B cell (primary cell): ENCODE data around the gene PTPRG. TPM values are rescaled to one million over a fixed set of nuclear protein-coding genes. Genes with fewer than 3 reads are reported as not detected.

ENCODE experiments used
- ATAC-seq: fragments of 200-7000 bp; cut with Tn5 transposase; one replicate; pipeline ENCODE4 v1.10.0; 2021; ENCODE audit warnings: low read depth, mild to moderate bottlenecking, moderate number of reproducible peaks, moderate library complexity
- CTCF ChIA-PET: fragments of 350-600 bp; sonication (Branson Sonifier 250); formaldehyde crosslinking; loops from one replicate; lab custom pipeline; 2021; ENCODE audit warnings: antibody characterized with exemption, inconsistent platforms; lab: Charles Lee
- POLR2A ChIA-PET: fragments of 350-600 bp; sonication (Branson Sonifier 250); formaldehyde crosslinking; loops from one replicate; lab custom pipeline; 2021; ENCODE audit warnings: antibody characterized with exemption; lab: Charles Lee
- DNase-seq: peaks from one replicate; pipeline ENCODE4 v3.0.0; 2013
- H2AFZ ChIP-seq: 2 replicates; pipeline ENCODE4 v1.6.1; 2012; ENCODE audit warnings: mild to moderate bottlenecking, low read depth, low read length; ENCODE audit not compliant: insufficient read depth, poor library complexity, severe bottlenecking
- H3K27ac ChIP-seq, 2 donors: 1 replicate in 1 of 2; 2 replicates in 1 of 2; pipeline ENCODE4 v1.5.1; 2012 to 2013; ENCODE audit warnings: low read length in 2 of 2, mild to moderate bottlenecking in 2 of 2, moderate library complexity in 1 of 2
- H3K27me3 ChIP-seq, 4 experiments: fragments of 200-600 bp in 1 of 4; sonication (generic) in 1 of 4; replicated peaks in 1 of 4; 1 replicate in 2 of 4; 2 replicates in 2 of 4; pipeline versions ENCODE4 v1.6.1 to v1.7.0; 2013 to 2016; ENCODE audit warnings: low read length in 3 of 4, mild to moderate bottlenecking in 2 of 4, mixed read lengths in 1 of 4, moderate library complexity in 1 of 4; ENCODE audit not compliant: insufficient read depth in 4 of 4, control insufficient read depth in 3 of 4; ENCODE audit errors: control extremely low read depth in 1 of 4
- H3K36me3 ChIP-seq, 2 experiments: replicated peaks in 1 of 2; 1 replicate in 1 of 2; 2 replicates in 1 of 2; pipeline versions ENCODE4 v1.6.1 to v1.7.1; 2013; ENCODE audit warnings: low read length in 1 of 2; ENCODE audit not compliant: insufficient read depth in 2 of 2, control insufficient read depth in 1 of 2; ENCODE audit errors: control extremely low read depth in 1 of 2, extremely low read depth in 1 of 2
- H3K4me1 ChIP-seq, 2 donors: fragments of 200-600 bp in 1 of 2; sonication (generic) in 1 of 2; 1 replicate in 1 of 2; 2 replicates in 1 of 2; pipeline versions ENCODE4 v1.5.1 to v1.6.1; 2013 to 2017; ENCODE audit warnings: low read length in 2 of 2; ENCODE audit not compliant: control insufficient read depth in 2 of 2, insufficient read depth in 2 of 2
- H3K4me2 ChIP-seq: replicated peaks from 2 replicates; pipeline ENCODE3; 2012; ENCODE audit warnings: mild to moderate bottlenecking, low read depth, low read length; ENCODE audit not compliant: poor library complexity, severe bottlenecking
- H3K4me3 ChIP-seq, 5 experiments: fragments of 200-600 bp in 1 of 5; sonication (generic) in 1 of 5; 1 replicate in 3 of 5; 2 replicates in 2 of 5; pipeline versions ENCODE4 v1.5.1 to v1.7.0; 2011 to 2016; ENCODE audit warnings: low read length in 4 of 5, mild to moderate bottlenecking in 4 of 5, low read depth in 2 of 5, control low read depth in 1 of 5, moderate library complexity in 1 of 5; ENCODE audit not compliant: insufficient read depth in 1 of 5; ENCODE audit errors: control extremely low read depth in 1 of 5, extremely low read depth in 1 of 5
- H3K79me2 ChIP-seq: fragments of 200-600 bp; sonication (generic); one replicate; pipeline ENCODE4 v1.6.0; 2016; ENCODE audit warnings: low read length; ENCODE audit not compliant: control insufficient read depth, insufficient read depth
- H3K9ac ChIP-seq: fragments of 200-600 bp; sonication (generic); 2 replicates; pipeline ENCODE4 v1.6.1; 2017; ENCODE audit warnings: mild to moderate bottlenecking, low read length, moderate library complexity
- H3K9me3 ChIP-seq, 3 donors: one replicate each; pipeline versions ENCODE4 v1.6.1 to v1.7.1; 2013; ENCODE audit warnings: low read length in 2 of 3; ENCODE audit not compliant: control insufficient read depth in 2 of 3, insufficient read depth in 1 of 3; ENCODE audit errors: control extremely low read depth in 1 of 3
- H4K20me1 ChIP-seq: 2 replicates; pipeline ENCODE4 v1.6.0; 2012; ENCODE audit warnings: mild to moderate bottlenecking, low read length; ENCODE audit not compliant: insufficient read depth, control insufficient read depth, poor library complexity, severe bottlenecking
- H3K27ac Mint-ChIP-seq: one replicate; pipeline ENCODE4 v1.8.0; 2021; ENCODE audit warnings: mixed read lengths
- H3K27me3 Mint-ChIP-seq: one replicate; pipeline ENCODE4 v1.8.0; 2021; ENCODE audit warnings: mixed read lengths
- H3K4me1 Mint-ChIP-seq: one replicate; pipeline ENCODE4 v1.8.0; 2021; ENCODE audit warnings: mixed read lengths
- H3K4me3 Mint-ChIP-seq: one replicate; pipeline ENCODE4 v1.8.0; 2021; ENCODE audit warnings: mixed read lengths
- H3K9me3 Mint-ChIP-seq: one replicate; pipeline ENCODE4 v1.8.0; 2022; ENCODE audit warnings: mixed read lengths; ENCODE audit not compliant: insufficient read depth
- EZH2 ChIP-seq: IDR thresholded peaks from 2 replicates; pipeline ENCODE4 v1.6.1; 2012; ENCODE audit warnings: borderline replicate concordance, low read depth, mild to moderate bottlenecking, moderate library complexity, low read length; ENCODE audit not compliant: insufficient read depth, poor library complexity, severe bottlenecking
- WGBS: methylation state at CpG from one replicate; pipeline ENCODE4 v1.1.5; 2013; ENCODE audit warnings: missing lambda C conversion rate; ENCODE audit not compliant: insufficient coverage; 5-methylcytosine and 5-hydroxymethylcytosine counted together
- intact Hi-C: fragments of 100-400 bp; cut with micrococcal nuclease; formaldehyde crosslinking; loops from one replicate; pipeline ENCODE4 v1.10.0; 2022
- polyA plus RNA-seq: library from polyadenylated mRNA; depleted of rRNA; stranded (reverse); fragments of >200 nt; gene quantifications from 2 replicates; pipeline ENCODE4 v1.2.3, GENCODE V29; 2012
- total RNA-seq, 2 donors: library from RNA; stranded (reverse); fragments of 120-200 nt in 1 of 2; gene quantifications; 1 replicate in 1 of 2; 2 replicates in 1 of 2; pipeline versions ENCODE4 v1.2.3 to v1.2.4, GENCODE V29; 2013 to 2022
- TF ChIP-seq, protein P1 (sequence below): fragments of 200-600 bp; IDR thresholded peaks from one replicate; pipeline ENCODE4 v1.8.0; 2022; ENCODE audit warnings: antibody characterized with exemption, mild to moderate bottlenecking

Gene PTPRG
- total and polyA plus RNA-seq, 2 donors (not counting 1 experiment from before 2014, with no cell fraction given) = 0.12 to 1.3 TPM

DNA sequence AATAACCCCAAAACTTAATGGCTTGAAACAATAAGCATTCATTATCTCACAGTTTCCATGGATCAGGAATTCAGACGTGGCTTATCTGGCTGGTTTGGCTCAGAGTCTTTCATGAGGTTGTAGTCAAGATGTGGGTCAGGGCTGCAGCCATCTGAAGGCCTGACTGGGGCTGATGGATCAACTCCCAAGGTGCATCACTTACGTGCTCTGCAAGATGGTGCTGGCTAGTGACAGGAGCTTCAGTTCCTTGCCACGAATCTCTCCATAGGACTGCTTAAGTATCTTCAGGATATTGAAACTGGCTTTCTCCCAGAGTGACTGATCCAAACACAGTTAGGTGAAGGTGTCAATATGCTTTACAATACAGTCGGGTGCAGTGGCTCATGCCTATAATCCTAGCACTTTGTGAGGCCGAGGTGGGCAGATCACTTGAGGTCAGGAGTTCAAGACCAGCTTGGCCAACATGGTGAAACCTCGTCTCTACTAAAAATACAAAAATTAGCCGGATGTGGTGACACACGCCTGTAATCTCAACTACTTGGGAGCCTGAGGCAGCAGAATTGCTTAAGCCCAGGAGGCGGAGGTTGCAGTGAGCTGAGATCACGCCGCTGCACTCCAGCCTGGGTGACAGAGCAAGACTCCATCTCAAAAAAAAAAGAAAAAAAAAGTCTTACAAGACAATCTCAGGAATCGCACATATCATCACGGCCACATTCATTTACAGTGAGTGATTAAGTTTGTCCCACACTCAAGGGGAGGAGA, 28.5 kb upstream of the PTPRG start:
- TF ChIP-seq, protein P1, sequence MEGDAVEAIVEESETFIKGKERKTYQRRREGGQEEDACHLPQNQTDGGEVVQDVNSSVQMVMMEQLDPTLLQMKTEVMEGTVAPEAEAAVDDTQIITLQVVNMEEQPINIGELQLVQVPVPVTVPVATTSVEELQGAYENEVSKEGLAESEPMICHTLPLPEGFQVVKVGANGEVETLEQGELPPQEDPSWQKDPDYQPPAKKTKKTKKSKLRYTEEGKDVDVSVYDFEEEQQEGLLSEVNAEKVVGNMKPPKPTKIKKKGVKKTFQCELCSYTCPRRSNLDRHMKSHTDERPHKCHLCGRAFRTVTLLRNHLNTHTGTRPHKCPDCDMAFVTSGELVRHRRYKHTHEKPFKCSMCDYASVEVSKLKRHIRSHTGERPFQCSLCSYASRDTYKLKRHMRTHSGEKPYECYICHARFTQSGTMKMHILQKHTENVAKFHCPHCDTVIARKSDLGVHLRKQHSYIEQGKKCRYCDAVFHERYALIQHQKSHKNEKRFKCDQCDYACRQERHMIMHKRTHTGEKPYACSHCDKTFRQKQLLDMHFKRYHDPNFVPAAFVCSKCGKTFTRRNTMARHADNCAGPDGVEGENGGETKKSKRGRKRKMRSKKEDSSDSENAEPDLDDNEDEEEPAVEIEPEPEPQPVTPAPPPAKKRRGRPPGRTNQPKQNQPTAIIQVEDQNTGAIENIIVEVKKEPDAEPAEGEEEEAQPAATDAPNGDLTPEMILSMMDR = no peak
- TF ChIP-seq EZH2 = no peak
- Histone ChIP-seq H3K9me3 (no peaks in the 10 kb centered on the region), H3K27ac (no peak overlapping the region), H2AFZ (no peak overlapping the region), H4K20me1 (no peaks in the 10 kb centered on the region), H3K27me3 (no peaks in the 10 kb centered on the region), H3K4me1 (no peaks in the 10 kb centered on the region), H3K4me3 (no peak overlapping the region), H3K36me3 (no peaks in the 10 kb centered on the region), H3K4me2 (no peak overlapping the region), H3K9ac (no peak overlapping the region), H3K79me2 (no peaks in the 10 kb centered on the region)
- intact Hi-C loops = no loop called here
- no peak overlapping the region for H3K4me3 Mint-ChIP-seq
- H3K9me3 Mint-ChIP-seq = no peaks in the 10 kb centered on the region
- no peak overlapping the region for H3K27ac Mint-ChIP-seq
- POLR2A ChIA-PET = no interaction called here
- H3K27me3 Mint-ChIP-seq = no peaks in the 10 kb centered on the region
- DNase-seq (no peak), ATAC-seq (no peak)
- no peaks in the 10 kb centered on the region for H3K4me1 Mint-ChIP-seq
- CTCF ChIA-PET = no interaction called here
- WGBS = 80% methylated on average over 8 of the region's 13 CpGs

DNA sequence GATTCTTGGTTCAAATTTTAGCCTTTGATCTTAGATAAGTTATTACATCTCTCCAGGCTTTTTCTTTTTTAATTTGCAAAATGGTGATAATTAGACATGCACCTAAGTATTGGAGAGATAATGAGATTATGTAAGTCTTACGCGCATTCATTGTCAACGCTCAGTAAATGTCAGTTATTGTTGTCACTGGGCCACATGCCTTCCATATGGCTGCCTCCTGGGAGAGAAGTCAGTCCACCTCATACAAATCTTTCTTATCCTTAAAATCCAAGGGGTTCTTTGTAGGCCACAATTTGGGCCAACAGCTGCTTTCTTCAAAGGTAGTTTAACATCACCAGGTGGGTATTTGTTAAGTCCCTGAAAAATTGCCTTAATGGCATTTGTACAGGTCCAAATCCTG, 25.5 kb upstream of the PTPRG start:
- no peak for DNase-seq
- H3K27me3 Mint-ChIP-seq = peaks cover 3% of the 10 kb centered on the region
- Histone ChIP-seq H3K9ac (no peak overlapping the region), H3K4me1 (no peaks in the 10 kb centered on the region), H3K27me3 (no peaks in the 10 kb centered on the region), H4K20me1 (no peaks in the 10 kb centered on the region), H2AFZ (no peak overlapping the region), H3K4me3 (no peak overlapping the region), H3K9me3 (no peaks in the 10 kb centered on the region), H3K27ac (no peak overlapping the region), H3K79me2 (no peaks in the 10 kb centered on the region), H3K36me3 (no peaks in the 10 kb centered on the region), H3K4me2 (no peak overlapping the region)
- intact Hi-C loops = no loop called here
- H3K27ac Mint-ChIP-seq = no peak overlapping the region
- no peak for TF ChIP-seq EZH2
- TF ChIP-seq, protein P1 = no peak
- ATAC-seq = no peak
- POLR2A ChIA-PET = no interaction called here
- no peaks in the 10 kb centered on the region for H3K9me3 Mint-ChIP-seq
- WGBS = no CpG with 5 or more reads among the region's 3 CpGs
- H3K4me1 Mint-ChIP-seq = no peaks in the 10 kb centered on the region
- H3K4me3 Mint-ChIP-seq = no peak overlapping the region
- CTCF ChIA-PET = no interaction called here
